GM20431 (cell line): Measurements from ENCODE around the gene IFRD2.

Experiments
- in situ Hi-C: fragments of 300-500 bp; cut with MseI, MboI; formaldehyde crosslinking; loops from one replicate; pipeline ENCODE4 v1.15.0; 2020; ENCODE audit warnings: low sequenced_read_pairs; ENCODE audit not compliant: unreplicated experiment

IFRD2 gene

DNA sequence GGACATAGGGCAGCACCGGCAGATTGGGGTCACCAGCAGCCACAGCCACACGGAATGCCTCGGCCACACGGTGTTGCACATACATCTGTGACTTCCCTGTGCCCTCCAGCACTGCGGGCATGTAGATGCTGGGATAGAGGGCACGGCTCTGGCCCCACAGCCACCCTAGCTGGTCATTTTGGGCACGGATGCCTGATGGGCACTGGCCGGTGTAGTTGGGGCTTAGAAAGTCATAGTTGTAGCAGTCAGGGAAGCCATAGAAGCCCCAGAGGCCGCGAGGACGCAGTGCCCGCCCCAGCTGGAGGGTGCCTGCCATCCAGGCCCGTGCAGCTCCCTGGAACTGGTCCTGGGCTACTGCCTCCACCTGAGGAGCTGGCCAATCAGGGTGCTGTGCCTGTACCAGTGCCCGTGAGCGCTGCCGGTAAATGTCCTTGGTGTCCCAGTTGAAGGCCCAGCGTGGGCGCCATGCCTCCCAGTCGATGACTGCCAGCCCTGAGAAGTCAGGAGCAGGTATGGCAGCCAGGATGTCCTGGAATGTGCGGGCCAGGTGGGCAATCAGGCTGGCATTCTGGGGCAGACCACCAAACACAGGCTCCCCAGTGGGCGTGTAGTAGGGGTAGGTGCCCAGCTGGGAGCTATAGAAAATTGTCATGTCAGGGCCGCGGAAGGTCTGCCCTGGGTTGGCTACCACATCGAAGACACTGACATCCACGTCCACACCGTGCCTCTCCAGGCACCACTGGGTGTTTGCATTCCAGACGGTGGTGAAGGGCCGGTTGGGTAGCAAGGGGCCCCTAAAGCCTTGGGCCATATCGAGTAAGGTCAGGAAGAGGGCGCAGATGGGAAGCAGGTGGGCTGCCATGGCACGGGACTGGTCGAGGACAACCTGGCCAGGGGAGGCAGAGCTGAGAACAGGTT is 10.1 kb upstream of the IFRD2 start:
- in situ Hi-C loops = no loop called here

DNA sequence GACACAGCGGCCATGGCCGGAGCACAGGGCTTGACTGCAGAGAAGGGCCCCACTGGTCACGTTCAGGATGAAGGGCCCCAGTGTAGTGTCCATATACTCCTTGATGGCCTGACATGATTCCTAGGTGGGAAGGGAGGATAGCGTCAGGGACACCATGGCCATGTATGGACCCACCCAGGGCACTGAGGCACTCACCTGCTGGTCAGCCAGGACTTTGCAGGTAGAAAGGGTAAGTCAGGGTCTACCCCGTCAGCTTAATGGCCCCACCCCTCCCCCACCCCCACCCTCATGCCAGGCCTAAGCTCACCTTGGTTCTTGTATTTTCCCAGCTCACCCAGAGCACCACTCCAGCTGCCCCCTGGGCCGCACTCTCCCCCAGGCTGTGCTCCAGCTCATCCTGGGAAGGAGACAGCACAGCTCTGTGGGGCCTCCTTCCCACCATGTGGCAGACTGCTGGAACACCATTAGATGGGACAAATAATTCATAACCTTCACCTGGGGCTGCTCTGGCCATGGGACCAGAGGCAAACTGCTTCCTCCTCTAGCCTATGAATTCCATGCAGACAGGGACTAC is 8.5 kb upstream of the IFRD2 start:
- in situ Hi-C loops = no loop called here

DNA sequence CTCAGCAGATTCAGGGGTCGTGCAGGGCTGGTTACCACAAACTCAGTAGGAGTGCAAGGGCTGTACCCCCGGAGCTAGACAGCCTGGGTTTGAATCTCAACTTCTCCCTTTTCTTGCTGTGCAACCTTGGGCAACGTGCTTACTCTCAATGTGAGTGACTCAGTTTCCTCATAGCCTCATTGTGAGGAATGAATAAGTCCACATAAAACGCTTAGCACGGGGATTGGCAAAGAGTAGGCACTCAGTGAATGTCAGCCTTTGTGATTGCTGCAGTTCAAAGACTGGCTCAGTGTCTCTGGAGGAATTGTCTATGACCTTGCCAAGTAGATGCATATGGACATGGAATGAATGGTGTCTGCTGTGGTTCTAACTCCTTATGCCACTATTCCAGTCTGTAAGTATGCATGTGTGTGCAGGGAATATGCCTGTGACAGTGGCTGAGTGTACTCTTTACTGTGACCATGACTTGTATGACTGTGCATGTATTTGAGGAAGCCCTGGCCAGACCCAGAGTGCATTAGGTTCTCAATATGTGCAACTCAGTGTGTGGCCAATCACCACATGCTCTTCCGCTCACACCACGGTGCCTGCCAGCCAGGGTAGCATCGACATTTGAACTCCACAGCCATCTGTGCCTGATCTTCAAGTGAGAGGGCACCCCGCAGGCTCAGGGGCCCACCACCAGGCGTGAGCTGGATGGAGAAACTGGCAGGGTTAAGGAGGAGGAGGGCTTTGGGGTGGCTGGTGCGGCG is 7.9 kb upstream of the IFRD2 start:
- in situ Hi-C loops = no loop called here

DNA sequence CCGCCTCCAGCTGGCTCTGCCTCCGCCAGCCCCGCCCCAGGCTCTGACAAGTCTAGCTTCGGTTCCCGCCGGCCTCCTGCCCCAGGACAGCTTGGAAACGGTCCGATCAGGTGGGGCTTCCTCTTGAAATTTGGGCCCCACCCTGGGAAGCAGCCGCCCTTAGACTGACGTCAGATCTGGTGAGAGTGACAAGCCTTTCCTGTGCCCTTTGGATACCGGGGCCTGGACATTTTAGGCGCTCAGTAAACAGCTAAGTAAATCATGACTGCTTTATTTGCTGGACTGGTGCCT is 7.4 kb upstream of the IFRD2 start:
- in situ Hi-C loops = no loop called here

DNA sequence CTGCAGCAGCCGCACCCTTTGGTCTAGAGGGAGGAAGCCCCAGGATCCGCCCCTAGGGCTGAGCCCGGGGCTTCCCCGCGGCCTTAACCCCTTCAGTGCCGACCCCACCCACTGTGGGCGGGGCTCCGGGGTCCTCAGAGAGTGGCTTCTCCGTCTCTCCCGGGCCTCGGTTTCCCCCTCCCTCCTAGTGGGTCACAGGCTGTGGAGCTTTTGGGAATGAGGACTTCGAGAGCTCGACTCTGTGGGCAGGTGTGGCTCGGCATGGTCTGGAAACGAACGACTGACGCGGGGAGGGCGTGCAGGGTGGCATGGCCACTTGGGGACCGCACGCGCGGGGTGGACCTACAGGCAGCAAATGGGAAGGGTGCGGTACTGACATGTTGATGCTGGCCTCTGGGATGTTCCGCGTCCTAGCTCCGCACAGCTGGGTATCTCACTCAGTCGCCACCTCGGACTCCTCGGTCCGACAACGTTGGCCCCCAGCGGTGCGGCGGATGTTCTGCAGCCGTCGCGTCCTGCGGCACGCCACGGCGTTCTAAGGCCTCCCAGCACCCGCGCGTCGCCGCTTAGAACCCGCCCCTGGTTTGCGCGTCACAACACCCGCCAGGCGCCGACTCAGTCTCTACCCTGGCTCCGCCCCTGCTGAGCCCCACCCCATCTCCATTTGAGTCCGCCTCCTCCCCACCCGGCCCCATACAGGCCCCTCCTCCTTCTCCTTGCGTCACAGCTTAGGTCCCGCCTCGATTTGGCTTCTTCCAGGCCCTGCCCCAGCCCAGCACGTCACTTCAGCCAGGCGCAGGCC is 6.8 kb upstream of the IFRD2 start, which contains the start of the genes HYAL3 and NAA80:
Gene HYAL3, minus strand, starts transcription at position 570 of the 802 bp plus-strand sequence. CDS start 3,803 bp downstream, outside the sequence.
Gene NAA80, minus strand, starts transcription at position 570 of the 802 bp plus-strand sequence. CDS start 1,942 bp downstream, outside the sequence.
- in situ Hi-C loops = no loop called here

DNA sequence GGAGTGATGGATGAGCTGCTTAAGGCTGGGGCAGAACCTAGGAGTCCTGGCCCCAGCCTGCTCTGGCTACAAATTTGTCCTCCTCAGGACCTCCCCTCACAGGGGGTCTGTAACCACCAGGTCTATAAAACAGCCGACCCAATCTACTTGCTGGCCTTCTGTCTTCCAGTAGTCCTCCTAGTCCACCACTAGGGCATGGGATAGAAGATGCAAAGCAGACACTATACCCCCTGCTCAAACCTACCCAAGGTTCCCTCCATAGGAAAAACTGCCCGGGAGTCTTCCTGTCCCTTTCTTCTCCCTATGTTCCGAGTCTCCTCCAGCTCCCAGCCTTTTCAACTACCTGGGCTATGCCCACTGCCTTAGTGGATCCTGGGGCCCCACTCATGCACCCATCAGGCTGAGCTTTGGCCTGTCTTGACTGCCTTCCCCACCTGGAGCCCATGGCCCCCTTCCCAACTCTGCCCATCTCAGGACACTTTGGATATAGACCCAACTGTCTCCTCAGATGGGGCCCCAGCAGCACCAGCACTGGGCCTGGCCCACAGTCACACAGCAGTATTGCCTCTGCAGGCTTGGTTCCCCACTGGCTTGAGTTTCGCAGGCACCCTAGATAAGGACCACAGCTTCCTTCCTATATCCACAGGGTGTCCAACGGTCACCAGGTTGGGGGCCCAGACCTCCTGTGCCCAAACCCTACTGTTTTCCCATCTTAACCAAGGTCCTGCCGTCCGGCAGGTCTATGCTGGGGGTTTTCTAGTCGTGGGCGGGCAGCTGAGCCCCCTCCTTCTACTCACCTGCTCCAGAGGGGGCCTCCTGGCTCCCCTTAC is 5.9 kb upstream of the IFRD2 start:
- in situ Hi-C loops = no loop called here

DNA sequence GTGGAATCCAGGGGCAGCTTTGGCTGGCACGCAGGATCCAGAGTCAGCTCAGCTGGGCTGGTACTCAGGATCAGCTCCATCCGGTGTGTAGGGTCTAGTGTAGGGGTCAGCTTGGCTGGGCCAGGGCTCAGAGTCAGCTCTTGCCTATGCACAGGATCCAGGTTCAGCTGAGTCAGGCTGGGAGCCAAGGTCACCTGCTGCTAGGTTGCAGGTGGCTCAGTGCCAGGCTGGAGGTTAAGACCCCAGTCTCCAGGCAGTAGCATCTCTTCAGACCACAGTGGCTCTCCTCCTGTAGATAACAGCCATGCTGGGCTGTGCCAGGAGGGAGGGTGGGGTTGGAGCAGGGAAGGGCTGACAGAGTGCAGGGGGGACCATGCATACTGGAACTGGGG is 5.2 kb upstream of the IFRD2 start:
- in situ Hi-C loops = no loop called here

DNA sequence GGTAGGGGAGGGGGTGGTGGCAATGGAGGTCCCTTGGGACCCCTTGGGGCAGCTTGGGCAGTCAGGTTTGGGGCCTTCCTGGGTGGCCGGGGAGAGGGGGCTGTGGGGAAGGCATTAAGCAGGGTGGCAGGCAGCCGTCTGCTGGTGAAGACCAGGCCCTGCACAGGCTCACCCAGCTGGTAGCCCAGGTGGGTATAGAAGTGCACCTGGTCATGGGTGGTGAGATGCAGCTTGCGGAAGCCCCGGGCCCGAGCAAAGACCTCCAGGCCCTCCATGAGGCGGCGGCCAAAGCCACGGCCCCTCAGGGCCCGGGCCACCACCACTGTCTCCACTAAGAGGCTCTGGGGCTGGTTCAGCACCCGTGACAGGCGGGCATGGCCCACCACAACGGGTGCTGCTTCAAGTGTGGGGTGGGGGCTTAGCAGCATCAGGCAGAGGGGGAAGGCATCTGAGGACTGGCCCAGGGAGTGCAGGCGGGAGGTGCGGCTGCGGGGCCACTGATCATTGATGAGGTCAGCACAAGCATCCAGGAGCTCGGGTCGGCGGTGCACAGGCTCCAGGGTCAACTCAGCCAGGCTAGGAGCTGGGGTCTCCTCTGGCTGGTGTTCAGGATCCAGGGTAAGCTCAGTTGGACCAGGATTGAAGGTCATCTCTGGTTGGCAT is 4.6 kb upstream of the IFRD2 start:
- in situ Hi-C loops = no loop called here

DNA sequence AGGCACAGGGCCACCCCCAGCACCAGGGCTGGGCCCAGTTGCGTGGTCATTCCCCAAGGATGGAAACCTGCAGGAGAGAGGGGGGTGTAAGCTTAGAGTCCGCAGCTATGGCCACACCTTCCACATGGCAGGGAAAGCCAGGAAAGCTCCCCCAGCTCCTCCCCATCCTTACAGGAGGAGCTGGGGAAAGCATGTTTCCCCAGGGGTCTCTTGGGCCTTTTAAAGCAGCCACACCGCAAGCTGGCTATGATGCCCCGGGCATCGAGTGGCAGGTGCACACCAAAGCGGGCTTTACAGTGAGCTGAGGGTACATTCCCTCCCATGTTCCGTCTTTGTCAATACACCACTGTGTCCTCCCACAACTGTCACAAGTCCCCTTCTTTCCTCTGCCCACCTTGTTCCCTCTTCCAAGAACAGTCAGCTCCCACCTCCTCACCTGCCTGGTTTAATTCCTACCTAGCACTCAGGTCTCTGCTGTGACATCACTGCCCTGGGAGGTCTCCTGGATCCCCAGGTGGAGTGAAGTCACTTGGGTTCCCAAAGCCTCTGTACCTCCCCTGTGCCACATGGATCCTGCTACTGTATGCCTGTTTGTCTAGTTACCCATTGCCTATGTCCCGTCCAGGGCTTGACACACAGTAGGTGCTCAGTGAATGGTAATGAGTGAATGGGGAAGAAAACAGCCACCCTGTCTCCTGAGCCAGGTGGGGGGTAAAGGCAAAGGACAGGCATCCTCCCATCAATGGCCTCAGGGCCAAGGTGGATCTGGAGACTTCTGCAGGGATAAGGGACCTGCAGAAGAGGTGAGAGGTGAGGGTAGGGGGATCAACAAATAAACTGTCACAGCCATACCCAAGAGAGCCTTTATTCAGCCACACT is 3.6 kb upstream of the IFRD2 start:
- in situ Hi-C loops = no loop called here

DNA sequence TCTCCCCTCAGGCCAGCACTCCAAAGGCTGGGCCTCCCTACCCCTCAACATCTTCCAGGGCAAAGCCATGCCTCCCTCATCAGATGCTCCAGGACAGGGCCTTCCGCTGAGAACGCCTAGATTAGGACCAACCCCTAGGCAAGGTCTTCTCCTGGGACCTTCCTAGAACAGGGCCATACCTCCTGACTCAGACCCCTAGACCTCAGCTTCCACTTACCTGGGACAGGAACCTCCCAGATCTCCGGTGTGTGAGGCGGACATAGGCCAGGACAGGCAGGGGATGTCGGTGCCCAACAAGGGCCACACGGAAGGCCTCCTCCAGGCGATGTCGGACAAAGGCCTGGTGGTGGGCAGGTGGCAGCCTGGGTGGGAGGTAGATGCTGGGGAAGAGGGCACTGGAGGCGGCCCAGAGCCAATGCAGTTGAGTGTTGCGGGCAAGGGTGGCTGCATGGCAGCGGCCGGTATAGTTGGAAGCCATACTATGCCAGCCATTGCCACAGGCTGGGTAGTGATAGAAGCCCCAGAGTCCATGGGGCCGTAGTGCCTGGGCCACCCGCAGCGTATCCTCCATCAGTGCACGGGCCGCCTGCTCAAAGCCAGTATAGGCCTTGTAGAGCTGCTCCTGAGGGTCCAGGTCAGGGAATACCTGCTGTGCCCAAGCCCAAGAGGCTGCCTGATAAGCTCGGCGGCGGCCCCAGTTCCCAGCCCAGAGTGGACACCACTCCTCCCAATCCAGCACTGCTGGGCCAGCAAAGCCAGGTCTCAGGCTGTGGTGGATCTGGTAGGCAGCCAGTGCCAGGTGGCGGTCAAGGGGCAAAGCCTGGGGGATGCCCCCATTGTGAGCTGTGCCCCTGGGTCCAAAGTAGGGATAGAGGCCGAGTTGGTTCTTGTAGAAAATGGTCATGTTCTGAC is 2.5 kb upstream of the IFRD2 start:
- in situ Hi-C loops = no loop called here

DNA sequence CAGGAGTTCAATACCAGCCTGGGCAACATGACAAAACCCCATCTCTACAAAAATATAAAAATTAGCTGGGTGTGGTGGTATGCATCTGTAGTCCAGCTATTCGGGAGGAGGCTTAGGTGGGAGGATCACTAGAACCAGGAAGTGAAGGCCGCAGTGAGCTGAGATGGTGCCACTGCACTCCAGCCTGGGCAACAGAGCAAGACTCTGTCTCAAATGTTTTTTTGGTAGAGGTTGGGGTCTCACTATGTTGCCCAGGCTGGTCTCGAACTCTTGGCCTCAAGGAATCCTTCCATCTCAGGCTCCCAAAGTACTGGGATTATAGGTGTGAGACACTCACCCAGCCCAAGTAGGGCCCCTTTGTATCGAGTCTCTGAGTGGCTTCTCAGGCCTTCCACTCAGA is 1.9 kb upstream of the IFRD2 start:
- in situ Hi-C loops = no loop called here

DNA sequence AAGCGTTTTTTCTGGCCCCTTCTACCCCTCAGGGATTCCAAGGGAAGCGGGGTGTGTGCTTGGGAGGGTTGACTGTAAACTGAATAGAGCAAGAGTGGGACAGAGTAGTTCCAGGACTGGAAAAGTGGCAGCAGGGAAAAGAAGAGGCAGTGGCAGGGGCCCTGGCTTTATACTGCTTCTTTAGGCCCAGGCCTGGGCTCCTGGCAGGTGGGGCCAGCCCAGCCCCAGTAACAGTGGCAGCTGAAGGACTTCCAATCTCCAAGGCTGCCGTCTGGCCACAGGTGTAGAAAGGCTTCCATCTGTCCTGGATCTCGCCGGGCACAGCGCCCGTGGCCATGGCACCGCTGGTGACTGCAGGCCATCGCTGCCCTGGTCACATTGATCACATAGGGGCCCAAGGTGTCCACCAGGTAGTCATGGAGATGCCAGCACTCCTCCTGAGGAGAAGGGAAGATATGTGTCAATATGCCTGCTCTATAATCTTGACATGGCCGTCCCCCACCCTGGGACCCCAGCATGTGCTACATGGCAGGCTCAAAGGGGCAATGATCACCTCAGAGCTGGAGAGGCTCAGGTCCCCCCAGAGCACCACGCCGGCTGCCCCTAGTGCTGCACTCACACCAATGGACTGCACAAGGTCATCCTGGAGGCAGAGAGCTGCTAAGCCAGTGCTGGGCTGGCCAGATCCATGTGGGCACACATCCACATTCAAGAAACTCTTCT is 1.0 kb upstream of the IFRD2 start:
- in situ Hi-C loops = no loop called here

DNA sequence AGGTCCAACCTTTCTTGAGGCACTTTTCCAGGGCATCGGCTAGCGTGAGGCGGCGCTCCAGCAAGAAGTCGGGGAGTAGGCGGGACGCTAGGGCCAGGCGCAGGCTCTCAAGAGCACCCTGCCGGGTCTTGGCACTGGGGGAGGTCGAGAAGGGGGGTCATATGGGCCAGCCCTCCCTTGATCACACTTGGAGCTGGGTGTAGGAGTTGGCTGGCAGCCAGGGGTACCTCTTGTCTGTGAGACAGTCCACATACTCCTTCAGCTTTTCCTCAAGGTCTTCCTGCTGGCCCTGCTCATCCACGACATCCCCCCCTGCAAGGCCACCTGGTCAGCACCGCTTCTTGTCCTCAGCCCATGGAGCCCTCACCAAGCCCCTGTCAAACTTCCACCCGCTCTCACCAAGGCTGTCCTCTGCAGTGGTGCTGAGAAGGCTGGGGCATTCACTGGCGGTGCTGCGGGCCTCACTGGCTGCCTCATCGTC is 2.0 kb downstream of the IFRD2 start:
- in situ Hi-C loops = no loop called here

DNA sequence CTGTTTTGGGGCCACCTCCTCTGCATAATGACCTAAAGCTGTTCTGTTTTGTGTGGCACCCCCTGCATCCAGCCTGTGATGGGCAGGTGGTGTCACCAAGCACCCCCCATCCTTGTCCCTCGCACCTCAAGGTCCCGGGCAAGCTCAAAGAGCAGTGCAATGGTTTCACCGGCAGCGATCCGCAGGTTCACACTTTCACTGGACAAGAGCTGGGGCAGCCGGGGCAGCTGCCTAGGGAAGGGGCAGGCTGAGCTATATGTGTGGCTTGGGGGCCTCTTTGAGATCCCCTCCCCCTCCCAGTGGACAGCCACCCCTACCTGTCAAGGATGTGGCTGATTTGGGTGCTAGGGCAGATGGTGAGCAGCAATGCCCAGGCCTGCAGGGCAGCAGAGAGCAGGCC is 3.1 kb downstream of the IFRD2 start:
- in situ Hi-C loops = no loop called here

DNA sequence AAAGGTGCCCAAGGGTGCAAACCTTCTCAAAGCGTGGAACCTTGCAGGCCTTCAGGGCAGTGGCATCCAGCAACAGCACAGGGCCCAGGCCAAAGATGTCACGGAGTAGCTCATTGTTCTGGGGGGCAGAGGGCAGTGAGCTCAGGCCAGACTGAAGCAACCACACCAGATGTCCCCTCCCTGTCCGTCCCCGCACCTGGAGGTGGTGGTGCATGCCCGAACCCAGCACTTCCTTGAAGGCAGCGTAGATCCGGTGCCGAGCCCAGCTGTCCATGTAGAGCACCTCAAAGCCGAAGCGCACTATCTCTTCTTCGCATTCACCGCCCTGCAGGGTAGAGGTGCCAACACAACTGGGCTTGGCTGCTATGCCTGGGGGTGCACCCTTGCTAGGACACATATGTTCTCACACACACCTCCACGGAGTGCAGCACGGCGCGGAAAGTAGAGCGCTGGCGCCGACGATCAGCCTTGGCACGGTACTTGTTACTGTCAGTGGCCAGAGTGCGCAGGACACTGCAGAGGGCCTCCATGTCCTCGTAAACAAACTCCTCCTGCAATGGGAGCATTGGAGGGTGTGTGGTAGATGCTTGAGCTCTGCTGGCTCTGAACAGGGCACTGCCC is 3.7 kb downstream of the IFRD2 start:
- in situ Hi-C loops = no loop called here

DNA sequence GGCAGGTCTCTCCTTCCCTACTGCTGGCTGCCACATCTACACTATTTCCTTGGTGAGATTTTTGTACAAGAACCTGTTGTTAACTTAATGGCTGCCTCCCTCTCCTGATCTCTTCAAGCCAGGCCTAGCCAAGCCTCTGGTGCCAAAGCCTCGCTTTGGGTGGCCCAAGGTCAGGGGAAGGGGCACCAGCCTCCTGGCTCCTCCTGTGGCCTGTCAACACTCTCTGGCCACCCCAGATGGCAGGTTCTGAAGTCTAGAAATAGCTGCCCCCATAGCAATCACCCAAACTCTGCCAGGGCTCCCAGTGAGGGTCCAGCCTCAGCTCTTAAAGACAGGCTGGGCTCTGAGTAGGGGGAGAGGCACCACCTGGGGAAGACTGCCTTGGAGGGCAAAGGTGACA is 5.0 kb downstream of the IFRD2 start:
- in situ Hi-C loops = no loop called here
